GM21529 (cell line): ENCODE results near the gene GLUD1.
"Not testable (repeated sequence)": the region's sequence is repeated elsewhere in the genome, so short reads cannot be mapped to it uniquely, and the experiment has no call there.

Experiments
- ATAC-seq: cut with Tn5 transposase; IDR thresholded peaks from one replicate; pipeline ENCODE4 v1.9.1; 2021; ENCODE audit not compliant: unreplicated experiment

The GLUD1 gene

DNA sequence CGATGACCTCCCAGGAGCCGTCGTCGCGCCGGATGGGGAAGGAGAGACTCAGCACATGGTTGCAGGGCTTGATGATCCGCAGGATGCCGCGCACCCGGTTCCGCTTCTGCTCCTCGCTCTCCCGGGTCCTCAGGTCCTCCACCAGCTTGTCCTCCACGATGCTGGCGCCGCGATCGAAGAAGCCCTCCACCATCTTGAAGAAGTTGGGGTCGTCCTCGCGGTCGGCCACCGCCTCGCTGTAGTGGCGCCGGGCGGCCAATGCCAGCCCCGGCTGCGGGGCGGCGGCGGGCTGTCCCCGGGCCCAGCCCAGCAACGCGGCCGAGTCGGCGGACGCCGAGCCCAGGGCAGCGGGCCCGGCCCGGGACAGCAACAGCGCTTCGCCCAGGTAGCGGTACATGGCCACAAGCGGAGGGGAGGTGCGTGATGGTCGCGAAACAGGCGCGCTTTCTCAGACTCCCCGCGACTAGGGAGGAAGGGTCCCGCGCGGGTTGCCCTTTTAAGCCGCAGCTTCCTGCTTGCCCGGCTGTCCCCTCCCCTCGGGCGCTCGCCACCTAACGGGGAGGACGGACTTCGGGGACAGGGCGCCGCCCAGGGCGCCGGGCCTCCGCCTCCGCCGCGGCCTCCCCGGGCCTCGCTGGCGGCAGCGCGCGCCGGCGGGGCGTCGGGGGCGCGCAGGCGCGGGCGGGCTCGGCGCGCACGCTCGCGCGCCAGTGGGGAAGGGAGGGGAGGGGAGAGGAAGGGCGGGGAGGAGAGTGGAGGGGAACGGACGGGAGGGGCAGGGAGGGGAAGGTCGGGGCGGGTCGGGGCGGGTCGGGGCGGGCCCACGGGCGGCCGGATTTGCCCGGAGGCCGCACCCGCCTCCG is at the start of gene GLUD1, which contains the start of gene SHLD2:
Gene GLUD1 (minus strand): TSS at position 471 of the 863 bp plus-strand sequence. CDS start 74 bp downstream, at position 397.
Gene SHLD2 (plus strand): TSS at position 834 of the 863 bp plus-strand sequence. CDS start 56,149 bp downstream, outside the sequence.
- peak; percentile 57 for ATAC-seq

GRCh38 chr10:87143109-87143418 is 48.4 kb upstream of the GLUD1 start:
- not testable (repeated sequence) for ATAC-seq

DNA sequence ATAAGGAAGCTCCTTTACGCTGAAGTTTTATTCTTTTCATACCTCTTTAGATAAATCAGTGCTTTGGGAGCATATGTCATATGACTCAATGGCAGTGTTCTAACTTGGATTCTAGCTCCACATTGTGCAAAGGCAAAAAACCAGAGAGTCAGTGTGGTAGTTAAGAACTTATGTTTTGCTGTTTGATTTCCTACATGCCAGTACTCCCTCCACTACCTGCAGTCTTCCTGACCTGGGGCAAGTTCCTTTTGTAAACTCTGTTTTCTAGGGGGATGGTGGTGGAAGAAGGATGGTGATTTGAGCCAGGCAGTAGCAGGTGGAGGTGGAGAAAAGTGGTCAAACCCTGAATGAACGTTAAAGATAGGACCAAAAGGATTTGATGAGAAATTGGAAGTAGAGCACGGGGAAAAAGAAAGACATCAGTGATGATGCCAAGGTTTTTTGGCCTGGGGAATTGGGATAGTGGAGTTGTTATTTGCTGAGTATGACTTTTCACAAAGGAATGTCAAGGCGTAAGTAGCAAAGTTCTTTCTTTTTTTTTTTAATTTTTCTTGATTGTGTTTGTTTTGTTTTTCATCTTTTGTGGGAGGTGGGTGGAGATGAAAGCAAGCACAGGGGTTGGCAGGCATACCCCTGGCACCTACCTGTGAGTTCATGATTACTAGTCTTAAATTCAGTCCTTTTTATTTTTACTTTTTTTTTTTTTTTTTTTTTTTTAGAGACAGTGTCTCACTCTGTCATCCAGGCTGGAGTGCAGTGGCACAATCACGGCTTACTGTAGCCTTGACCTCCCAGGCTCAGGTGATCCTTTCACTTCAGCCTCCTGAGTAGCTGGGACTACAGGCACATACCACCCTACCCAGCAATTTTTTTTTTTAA is 47.8 kb upstream of the GLUD1 start:
- not testable (repeated sequence) for ATAC-seq

GRCh38 chr10:87137478-87137877 is 42.8 kb upstream of the GLUD1 start:
- ATAC-seq: not testable (repeated sequence)

GRCh38 chr10:87134440-87134839 is 39.8 kb upstream of the GLUD1 start:
- ATAC-seq: not testable (repeated sequence)

DNA sequence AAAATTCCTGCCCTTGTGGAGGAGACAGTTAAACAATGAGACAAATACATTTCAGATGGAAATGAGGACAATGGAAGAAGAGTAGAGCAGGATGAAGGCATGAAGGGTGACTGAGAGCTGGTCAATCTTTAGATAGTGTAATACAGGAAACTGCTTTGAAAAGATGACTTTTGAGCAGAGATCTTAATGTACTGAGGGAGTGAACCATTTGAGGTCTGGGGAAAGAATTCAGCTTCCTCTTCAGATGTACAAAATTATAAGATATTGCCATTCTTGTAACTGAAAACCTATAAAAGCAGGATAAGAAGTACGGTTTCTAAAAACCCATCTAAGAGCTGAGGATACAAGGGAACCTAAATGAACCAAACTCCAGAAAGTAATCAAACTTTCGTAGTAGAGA is 39.3 kb upstream of the GLUD1 start:
- ATAC-seq: not testable (repeated sequence)

DNA sequence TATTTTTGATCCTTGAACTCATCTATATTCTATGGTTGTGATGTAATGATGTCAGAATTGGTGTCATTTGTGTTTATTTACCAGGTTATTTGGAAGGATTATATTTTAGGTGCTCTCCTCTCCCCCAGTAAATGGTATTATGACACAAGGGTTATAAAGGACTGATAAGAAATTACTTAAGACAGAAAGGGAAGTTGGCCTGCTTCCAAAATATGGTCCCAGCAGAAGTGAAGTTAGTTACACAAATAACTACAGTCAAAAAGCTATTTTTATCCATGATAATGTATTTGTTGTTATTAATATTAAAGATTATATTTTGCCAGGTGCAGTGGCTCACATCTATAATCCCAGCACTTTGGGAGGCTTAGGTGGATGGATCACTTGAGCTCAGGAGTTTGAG is 37.5 kb upstream of the GLUD1 start:
- not testable (repeated sequence) for ATAC-seq

DNA sequence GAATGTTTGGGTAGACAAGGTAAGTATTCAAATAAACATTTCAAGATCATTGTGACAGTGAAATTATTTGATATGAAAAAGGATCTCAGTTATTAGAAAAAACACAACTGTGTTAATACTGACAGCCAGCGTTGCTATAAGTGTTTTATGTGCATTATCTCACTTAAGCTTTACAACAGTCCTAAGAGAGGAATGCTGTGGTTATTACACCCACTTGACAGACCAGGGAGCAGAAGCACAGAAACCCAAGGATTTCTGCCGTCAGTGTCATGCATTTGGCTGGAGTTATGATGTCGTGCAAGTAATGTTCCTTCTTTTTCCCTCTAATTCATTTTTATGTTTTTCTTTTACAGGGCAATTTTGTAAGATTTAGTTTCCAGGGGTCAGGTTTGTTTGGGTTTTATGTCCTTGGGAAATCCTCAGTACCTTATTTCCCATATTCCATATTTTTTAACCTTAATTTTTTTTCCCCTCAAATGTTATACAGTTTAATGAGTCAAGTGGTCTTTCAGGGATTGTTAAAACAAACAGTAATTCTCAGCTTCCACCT is 33.0 kb upstream of the GLUD1 start:
- not testable (repeated sequence) for ATAC-seq

DNA sequence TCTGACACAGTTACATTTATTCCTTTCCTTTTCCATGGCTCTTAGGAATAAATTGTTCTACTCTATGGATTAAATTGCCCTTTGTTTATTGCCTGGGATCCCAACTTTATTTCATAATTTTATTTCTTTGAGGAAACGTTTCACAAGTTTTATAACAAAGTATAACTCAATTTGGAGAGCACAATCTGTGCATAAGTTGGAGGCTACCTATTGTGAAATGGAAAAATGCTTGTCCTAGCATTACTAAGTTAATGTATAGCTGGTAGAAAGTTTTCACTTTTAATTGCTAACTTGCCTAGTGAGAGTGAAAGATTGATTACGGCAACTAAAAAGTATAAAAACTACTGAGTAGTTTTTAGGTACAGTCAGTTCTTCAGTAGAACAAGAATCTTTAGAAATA is 32.4 kb upstream of the GLUD1 start:
- ATAC-seq: not testable (repeated sequence)

DNA sequence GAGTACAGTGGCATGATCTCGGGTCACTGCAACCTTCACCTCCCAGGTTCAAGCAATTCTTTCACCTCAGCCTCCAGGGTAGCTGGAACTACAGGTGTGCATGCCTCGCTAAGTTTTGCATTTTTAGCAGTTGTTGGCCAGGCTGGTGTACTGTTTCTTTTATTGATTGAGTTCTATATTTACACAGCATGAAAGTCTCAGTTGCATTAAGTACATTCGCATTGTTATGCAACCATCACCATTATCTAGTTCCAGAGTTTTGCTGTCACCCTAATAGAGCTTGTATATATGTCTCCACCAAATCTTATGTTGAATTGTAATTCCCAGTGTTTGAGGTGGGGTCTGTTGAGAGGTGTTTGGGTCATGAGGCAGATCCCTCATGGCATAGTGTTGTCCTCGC is 28.7 kb upstream of the GLUD1 start:
- not testable (repeated sequence) for ATAC-seq

DNA sequence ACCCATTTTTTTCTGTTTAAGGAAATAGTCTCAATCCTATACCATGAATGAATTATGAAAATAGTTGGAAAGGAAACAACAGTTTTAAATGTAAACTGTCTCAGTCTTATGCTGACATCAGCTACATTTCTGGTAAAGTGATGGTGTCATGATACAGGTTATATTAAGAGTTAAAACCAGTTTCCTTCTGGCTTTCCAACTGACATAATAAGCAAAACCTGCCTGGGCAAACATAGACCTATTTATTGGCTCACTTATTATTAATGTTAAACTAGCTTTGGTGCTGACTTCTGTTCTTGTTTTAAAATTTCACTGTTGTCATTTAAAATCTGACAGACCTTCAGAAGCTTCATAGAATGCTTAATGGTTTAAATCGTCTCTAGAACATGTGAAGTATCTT is 24.4 kb upstream of the GLUD1 start:
- ATAC-seq: not testable (repeated sequence)

DNA sequence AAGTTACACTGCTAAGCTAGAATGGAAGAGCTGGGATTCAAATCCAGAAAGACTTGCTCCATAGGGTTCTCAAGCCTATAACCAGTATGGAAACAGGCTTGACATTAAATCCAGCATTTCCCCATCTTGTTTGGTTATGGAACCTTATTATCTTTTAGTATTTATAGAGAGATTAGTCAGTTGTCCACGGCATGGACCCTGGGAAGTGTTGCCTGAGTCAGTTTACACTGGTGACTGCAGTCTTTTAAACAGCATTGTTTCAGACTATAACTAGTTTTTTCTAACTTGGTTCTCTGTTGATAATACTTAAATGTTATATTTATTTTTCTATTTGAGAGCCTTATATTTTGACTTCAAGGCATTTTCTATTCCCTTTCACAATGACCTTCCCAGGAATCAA is 23.5 kb upstream of the GLUD1 start:
- not testable (repeated sequence) for ATAC-seq

DNA sequence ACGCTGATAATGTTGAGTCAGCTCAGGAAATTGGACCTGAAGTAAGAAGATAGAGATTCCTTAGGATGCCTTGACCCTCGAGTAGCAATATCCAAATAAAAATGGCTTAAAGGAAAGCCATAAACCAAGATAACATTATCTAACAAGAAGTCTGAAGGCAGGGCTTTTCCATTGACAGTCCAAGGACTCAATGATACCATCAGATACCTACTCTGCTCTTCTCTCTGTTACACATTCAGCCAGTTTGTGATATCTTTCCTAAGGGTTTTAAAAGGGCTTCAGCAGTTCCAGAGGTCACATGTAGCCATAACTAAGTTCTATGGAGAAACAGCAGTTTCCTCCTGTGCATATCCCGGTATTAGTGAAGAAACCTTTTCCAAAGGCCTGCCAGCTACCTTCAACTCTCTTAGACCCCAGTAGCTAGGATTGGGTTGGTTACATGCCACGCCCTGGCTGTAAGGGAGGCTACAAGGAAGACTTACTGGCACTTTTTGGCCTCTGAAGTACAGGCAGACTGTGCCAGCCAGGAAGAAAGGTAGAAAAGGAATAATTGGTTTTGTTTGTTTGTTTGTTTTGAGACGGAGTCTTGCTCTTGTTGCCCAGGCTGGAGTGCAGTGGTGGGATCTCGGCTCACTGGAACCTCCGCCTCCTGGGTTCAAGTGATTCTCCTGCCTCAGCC is 10.9 kb upstream of the GLUD1 start:
- ATAC-seq: no peak

DNA sequence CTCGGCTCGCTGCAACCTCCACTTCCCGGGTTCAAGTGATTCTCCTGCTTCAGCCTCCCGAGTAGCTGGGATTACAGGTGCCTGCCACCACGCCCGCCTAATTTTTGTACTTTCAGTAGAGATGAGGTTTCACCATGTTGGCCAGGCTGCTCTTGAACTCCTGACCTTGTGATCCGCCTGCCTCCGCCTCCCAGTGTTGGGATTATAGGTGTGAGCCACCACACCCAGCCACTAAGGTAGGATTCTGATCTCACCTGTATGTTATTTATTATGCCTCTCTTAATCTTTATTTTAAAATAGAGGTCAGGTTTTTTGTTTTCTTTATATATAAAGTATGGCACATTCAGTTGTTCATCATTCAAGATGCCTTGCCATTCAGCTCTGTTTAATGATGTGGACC is 10.1 kb upstream of the GLUD1 start:
- ATAC-seq: not testable (repeated sequence)

DNA sequence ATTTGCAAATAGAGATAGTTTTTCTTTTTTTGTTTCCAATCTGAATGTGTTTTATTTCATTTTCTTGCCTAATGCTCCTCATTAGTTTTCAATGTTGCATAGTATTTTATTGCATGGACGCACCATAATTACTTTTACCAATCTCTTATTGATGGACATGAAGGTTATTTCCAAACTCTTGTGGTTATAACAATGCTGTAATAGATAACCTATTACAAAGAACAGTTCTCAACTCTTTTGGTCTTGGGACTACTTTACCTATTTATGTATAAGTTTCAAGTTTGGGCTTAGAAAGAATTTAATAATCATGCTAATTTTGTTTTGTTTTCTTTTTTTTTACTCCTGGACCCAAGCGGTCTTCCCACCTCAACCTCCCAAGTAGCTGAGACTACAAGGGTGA is 7.4 kb upstream of the GLUD1 start:
- ATAC-seq: no peak

- ATAC-seq: peak; percentile 53
Observed at GRCh38 chr10:87095236-87095945, 748 bp upstream of the GLUD1 start.

DNA sequence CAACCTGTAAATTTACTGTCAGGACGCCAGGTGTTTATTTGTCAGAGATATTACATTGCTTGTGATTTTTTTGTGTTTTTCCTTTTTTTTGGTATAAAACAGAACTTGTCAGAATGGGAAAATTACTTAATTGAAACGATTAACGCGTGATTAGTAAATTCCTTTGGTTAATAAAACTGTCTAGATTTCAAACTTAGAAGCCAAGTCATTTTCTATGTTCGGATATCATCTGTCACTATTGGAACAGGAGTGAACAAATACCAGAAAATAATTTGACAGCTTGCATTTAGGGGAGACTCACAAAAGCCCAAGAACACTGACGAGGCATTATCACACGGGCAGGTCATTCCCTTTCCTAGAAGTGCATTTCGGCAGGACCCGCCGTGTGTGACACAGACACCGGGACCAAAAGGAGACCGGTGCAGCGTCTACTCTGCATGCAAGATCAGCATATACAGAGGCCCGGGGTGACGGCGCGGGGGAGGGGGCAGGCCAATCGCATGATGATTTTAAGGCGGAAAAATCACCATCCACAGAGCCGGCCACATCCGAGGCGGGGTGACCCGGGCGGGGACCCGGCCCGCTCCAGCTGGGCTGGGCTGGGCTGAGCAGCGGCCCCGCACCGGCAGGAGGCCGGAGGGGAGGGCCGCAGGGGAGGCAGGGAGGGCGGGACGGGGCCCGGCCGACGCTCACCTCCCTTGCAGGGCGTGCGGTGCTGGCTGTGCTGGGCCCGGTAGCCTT is 841 bp downstream of the GLUD1 start:
- ATAC-seq: peak; percentile 30

DNA sequence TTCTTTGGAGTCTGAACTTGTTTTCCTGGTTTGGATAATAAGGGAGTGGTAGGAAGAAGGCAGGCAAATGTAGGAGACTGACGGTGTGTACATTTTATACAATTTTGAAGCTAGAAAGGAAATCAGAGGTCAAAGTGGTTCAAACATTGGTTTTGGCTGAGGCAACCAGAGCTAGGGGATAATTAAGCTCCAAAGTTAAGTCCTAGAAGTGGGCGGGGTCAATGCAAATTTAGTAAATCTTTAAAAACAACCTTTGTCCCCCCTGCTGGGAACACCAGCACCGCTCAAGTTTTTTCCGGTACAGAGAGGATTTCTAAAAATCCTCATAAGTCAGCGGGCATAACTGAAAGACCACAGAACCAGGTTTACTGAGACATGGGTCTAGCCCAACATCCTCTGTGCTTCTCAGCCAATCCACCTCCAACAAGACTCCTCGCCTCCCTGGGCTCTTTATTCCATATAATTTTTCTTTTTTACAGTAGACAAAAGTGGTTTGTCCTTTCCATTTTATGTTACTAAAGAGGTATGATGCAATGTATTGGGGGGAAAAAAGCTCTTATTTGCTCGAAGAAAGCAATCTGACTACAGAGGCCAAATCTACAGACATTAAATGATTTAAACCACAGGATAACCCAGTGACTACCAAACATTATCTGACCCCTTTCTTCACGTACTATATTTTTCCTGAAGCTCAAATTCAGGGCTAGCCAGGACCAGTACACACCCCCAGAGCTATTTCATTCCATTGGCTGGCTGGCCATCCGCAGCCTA is 1.6 kb downstream of the GLUD1 start:
- no peak for ATAC-seq

DNA sequence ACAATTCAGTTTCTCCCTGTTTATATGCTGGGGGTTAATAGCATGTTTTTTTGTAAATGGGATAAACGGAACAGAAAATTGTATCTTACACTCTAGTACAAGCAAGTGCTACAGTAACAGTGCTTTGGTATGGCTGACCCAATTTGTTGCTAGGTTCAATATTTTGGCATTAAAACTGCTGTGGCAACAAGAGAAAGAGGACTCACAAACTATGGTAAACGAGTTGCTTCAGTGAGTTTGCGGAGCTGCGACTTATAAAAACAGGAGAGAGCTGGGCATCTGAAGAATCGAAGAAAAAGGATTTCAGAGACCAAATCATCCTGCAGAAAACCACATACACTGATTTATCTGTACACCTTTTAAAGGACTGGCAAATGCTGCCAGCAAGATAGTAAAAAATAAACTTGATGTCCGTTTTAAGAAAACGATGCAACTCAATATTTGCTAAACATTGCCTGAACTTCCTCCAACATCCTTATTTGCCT is 2.2 kb downstream of the GLUD1 start:
- ATAC-seq: no peak
